Ovary (tissue), 9 donors: ENCODE results near the gene SUGCT. TPM values are rescaled to one million over a fixed set of nuclear protein-coding genes. Genes with fewer than 3 reads are reported as not detected.

Experiments
- DNase-seq, 5 donors: peaks; one replicate each; pipeline ENCODE4 v3.0.0-alpha.2; 2019 to 2020
- H3K27ac ChIP-seq, 2 donors: fragments of 200-600 bp; one replicate each; pipeline versions ENCODE4 v1.5.1 to v1.8.0; 2019 to 2022
- H3K27me3 ChIP-seq: fragments of 200-600 bp; one replicate; pipeline ENCODE4 v1.8.0; 2022
- H3K36me3 ChIP-seq: fragments of 200-600 bp; sonication (generic); one replicate; pipeline ENCODE4 v1.5.1; 2019
- H3K4me1 ChIP-seq: one replicate; pipeline ENCODE4 v1.8.1; 2013; ENCODE audit warnings: mild to moderate bottlenecking, moderate library complexity; ENCODE audit not compliant: insufficient read depth
- H3K4me3 ChIP-seq: fragments of 200-600 bp; sonication (generic); one replicate; pipeline ENCODE4 v1.5.1; 2017
- H3K9me3 ChIP-seq, 2 donors: fragments of 200-600 bp in 1 of 2; sonication (generic) in 1 of 2; one replicate each; pipeline versions ENCODE4 v1.5.1 to v1.8.1; 2013 to 2019; ENCODE audit warnings: mild to moderate bottlenecking in 1 of 2, moderate library complexity in 1 of 2
- CTCF ChIP-seq, 3 donors: fragments of 450-650 bp in 2 of 3; fragments of 200-600 bp in 1 of 3; IDR thresholded peaks; one replicate each; pipeline versions ENCODE4 v1.5.1 to v1.8.0; 2016 to 2022; ENCODE audit warnings: antibody characterized with exemption in 3 of 3, mild to moderate bottlenecking in 1 of 3
- EP300 ChIP-seq: sonication (generic); formaldehyde crosslinking; IDR thresholded peaks from one replicate; pipeline ENCODE4 v1.6.1; 2017; ENCODE audit warnings: antibody characterized with exemption
- POLR2A ChIP-seq: fragments of 450-650 bp; IDR thresholded peaks from one replicate; pipeline ENCODE4 v1.6.1; 2017; ENCODE audit warnings: antibody characterized with exemption, mild to moderate bottlenecking, moderate library complexity
- WGBS, 3 donors: extraction: QIAGEN DNeasy Blood & Tissue Kit in 1 of 3; methylation state at CpG; one replicate each; pipeline versions ENCODE4 v1.1.5 to v1.1.7; 2013 to 2017; 5-methylcytosine and 5-hydroxymethylcytosine counted together
- intact Hi-C, 4 donors: fragments of 100-400 bp; cut with DNase I; formaldehyde crosslinking; loops; one replicate each; pipeline versions ENCODE4 v1.11.0 to v1.15.1; 2022 to 2023
- polyA plus RNA-seq, 2 donors: library from polyadenylated mRNA; stranded (reverse); fragments of 200-250 nt in 1 of 2; fragments of 350-450 nt in 1 of 2; fragmentation: Illumina TruSeq in 1 of 2; extraction: RNeasy Lipid Tissue Mini Kit (QIAGEN cat#74804) in 1 of 2; gene quantifications; one replicate each; pipeline ENCODE4 v1.2.3, GENCODE V29; 2013 to 2014
- total RNA-seq, 7 donors: library from RNA; depleted of rRNA in 2 of 7; stranded (reverse); fragments of >200 nt in 2 of 7; fragmentation: NEBNext Ultra II Directional in 3 of 7; extraction: Animal tissue kit (Norgen Biotek cat#: 25700) in 3 of 7; gene quantifications; one replicate each; pipeline versions ENCODE4 v1.1.0 to v1.2.4, GENCODE V29; 2016 to 2023
- donor health status: DM: no; HTN: no; CAD: no; lungs with moderate emphysema.
- donor health status: DM: no; HTN: no; CAD: no.
- donor health status: Bipolar disorder and iron deficiency.
- donor health status: DM: yes; HTN: yes; CAD: no.
- donor health status: DM: no; HTN: no; CAD: no.
- donor health status: DM: yes; HTN: yes; CAD: no.

Gene SUGCT
- total and polyA plus RNA-seq, 9 donors: 3.4 to 9.3 (median 7.8) TPM

DNA sequence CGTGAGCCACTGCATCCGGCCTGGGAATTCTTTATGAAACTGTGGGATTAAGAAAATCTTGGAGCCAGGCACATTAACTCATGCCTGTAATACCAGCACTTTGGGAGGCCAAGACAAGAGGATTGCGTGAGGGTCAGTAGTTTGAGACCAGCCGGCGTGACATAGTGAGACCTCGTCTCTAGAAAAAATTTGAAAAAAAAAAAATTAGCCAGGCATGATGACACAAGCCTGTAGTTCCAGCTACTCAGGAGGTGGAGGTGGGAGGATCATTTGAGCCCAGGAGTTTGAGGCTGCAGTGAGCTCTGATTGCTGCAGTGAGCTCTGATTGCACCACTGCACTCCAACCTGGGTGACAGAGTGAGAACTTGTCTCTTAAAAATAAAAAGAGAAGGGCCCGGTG, 69.8 kb downstream of the SUGCT start:
- no peak overlapping the region for H3K4me3 ChIP-seq
- no peaks in the 10 kb centered on the region for H3K9me3 ChIP-seq
- WGBS, 3 donors: 96 to 97% (median 96%) methylated on average over 7 of the region's 7 CpGs
- H3K27ac ChIP-seq: no peak overlapping the region
- no peaks in the 10 kb centered on the region for H3K27me3 ChIP-seq
- peaks cover 3% of the 10 kb centered on the region for H3K4me1 ChIP-seq
- no peaks in the 10 kb centered on the region for H3K36me3 ChIP-seq
- intact Hi-C loops: no loop called here
- no peak for DNase-seq
- no peak for TF ChIP-seq CTCF (IDR thresholded peaks at IDR 0.05)
- TF ChIP-seq EP300: no peak
- TF ChIP-seq POLR2A: no peak

DNA sequence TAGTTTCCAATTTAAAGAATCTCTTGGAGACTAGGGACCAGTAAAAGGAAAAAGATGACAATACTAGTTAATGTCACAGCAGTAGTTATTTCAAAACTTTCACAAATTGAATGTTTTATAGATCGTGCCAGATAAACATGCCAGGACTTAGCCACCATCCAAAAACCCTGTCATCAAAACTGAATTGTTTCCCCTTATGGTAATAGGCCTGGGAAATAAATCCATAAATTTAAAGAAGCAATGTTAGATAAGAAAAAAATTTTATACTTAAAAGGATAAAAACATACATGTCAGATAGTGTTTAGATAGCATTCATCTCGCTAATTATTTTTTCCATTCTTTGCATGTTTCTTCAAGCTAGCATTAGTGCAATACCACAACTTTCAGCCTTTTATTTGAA, 71.2 kb downstream of the SUGCT start:
- DNase-seq: no peak
- no peak for TF ChIP-seq CTCF (IDR thresholded peaks at IDR 0.05)
- no peak for TF ChIP-seq POLR2A
- TF ChIP-seq EP300: no peak
- Histone ChIP-seq H3K4me3 (no peak overlapping the region), H3K27me3 (no peaks in the 10 kb centered on the region), H3K36me3 (no peaks in the 10 kb centered on the region), H3K4me1 (peaks cover 3% of the 10 kb centered on the region), H3K9me3 (no peaks in the 10 kb centered on the region), H3K27ac (no peak overlapping the region)
- 83 to 92% (median 91%) methylated on average over 2 of the region's 2 CpGs for WGBS, 3 donors
- intact Hi-C loops: no loop called here

DNA sequence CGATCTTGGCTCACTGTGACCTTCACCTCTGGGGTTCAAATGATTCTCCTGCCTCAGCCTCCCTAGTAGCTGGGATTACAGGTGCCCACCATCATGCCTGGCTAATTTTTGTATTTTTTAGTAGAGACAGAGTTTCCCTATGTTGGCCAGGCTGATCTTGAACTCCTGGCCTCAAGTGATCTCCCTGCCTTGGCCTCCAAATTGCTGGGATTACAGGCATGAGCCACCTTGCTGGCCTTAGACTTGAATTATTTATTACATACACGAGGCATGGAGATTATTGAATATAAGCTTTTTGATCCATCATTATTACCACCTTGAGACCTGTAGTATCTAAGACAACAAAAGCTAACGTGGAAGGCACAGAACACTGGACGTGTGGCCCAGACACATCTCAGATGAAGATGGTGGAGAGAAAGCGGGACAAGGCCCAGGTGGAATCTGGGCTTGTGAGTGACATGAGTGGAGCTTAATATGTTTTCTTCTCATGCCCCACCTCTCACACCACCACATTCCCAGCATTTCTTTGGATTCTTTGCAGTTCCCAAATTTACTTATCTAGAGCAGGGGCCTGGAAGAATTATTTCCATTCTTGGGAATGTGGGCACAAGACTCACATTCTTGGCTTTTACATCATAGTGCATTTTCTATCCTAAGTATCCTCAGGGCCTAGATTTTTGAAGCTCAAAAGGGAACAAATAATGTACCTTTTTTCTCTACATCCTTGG, 76.6 kb downstream of the SUGCT start:
- no peak for DNase-seq
- TF ChIP-seq CTCF (IDR thresholded peaks at IDR 0.05): no peak
- TF ChIP-seq EP300: no peak
- TF ChIP-seq POLR2A: no peak
- Histone ChIP-seq H3K36me3 (no peaks in the 10 kb centered on the region), H3K27ac (no peak overlapping the region), H3K9me3 (no peaks in the 10 kb centered on the region), H3K27me3 (no peaks in the 10 kb centered on the region), H3K4me3 (no peak overlapping the region), H3K4me1 (no peaks in the 10 kb centered on the region)
- intact Hi-C loops: no loop called here
- WGBS, 3 donors: 86 to 91% (median 87%) methylated on average over 5 of the region's 5 CpGs

DNA sequence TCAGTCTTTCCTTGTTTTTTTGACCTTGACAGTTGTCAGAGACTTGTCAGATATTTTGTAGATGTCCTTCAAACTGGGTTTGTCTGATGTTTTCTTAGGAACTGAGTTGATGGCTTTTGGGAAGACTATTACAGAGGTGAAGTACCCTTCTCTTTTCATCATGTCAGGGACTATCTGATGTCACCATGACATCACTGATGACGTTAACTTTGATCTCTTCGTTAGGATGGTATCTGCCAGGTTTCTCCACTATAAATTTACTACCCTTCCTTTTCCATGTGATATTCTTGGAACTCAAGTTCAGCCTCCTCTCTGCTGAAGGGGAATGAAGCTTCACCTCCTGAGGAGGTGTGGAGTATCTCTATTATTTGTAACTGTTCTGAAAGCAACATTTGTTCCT, 78.5 kb downstream of the SUGCT start:
- H3K27ac ChIP-seq: no peak overlapping the region
- intact Hi-C loops: no loop called here
- WGBS, 3 donors: 50 to 62% (median 59%) methylated on average over 2 of the region's 2 CpGs

More for the DNA sequence above, 78.5 kb downstream of the SUGCT start:
- Histone ChIP-seq H3K9me3 (no peaks in the 10 kb centered on the region), H3K4me3 (no peak overlapping the region), H3K36me3 (no peaks in the 10 kb centered on the region), H3K27me3 (no peaks in the 10 kb centered on the region), H3K4me1 (no peaks in the 10 kb centered on the region)
- no peak for TF ChIP-seq EP300
- no peak for TF ChIP-seq POLR2A
- TF ChIP-seq CTCF (IDR thresholded peaks at IDR 0.05): no peak
- no peak for DNase-seq
